ENCODE measurements around the gene BLOC1S6. TPM values are rescaled to one million over a fixed set of nuclear protein-coding genes. Genes with fewer than 3 reads are reported as not detected.

BLOC1S6 gene
- total and polyA plus RNA-seq, 2 of the 13 experiments (the other 11 are each of a cell fraction or from before 2014, with no cell fraction given) = 11.8 to 44.3 TPM

- no peak overlapping the region for H2AFZ ChIP-seq (ENCODE audit: low read length)
- WGBS (ENCODE audit: low lambda C conversion rate) = 94% methylated on average over 6 of the region's 6 CpGs
- CTCF ChIA-PET (ENCODE audit: low intra/inter-chr PET ratio, low total read pairs) = no interaction called here
These were observed 67.6 kb downstream of the BLOC1S6 start for GRCh38 chr15:45654749-45655148.

More at GRCh38 chr15:45654749-45655148, 67.6 kb downstream of the BLOC1S6 start:
- no TSS peak for BruUV-seq (replicated peaks)
- intact Hi-C loops (cut with micrococcal nuclease; ENCODE audit: unreplicated experiment) (no loop called here), in situ Hi-C loops (cut with HindIII; ENCODE audit: extremely low pct_ligation_motif_present, low pct_unique_long_range_greater_than_20kb) (no loop called here)
- no peak for ATAC-seq
- Histone ChIP-seq H4K20me1 (ENCODE audit: insufficient read depth, low read length) (no peaks in the 10 kb centered on the region), H3K4me1 (ENCODE audit: insufficient read depth, low read length) (peaks cover 11% of the 10 kb centered on the region), H3K9ac (ENCODE audit: insufficient read depth, low read depth, low read length) (no peak overlapping the region), H3K4me3 (replicated peaks in 1 of 3; ENCODE audit: insufficient read depth in 1 of 3, low read depth in 2 of 3, low read length in 3 of 3) (no peak overlapping the region), H3K79me2 (ENCODE audit: insufficient read depth, low read length) (no peaks in the 10 kb centered on the region), H3K27ac (ENCODE audit: extremely low read length, insufficient read depth, low read length) (no peak overlapping the region), H3K27me3 (ENCODE audit: control insufficient read depth in 1 of 2, insufficient read depth in 2 of 2, low read length in 2 of 2) (no peaks in the 10 kb centered on the region; a peak in 1 of 5 replicates), H3K36me3 (replicated peaks in 1 of 2; ENCODE audit: control insufficient read depth in 1 of 2, insufficient read depth in 2 of 2, low read length in 2 of 2) (no peaks in the 10 kb centered on the region), H3K4me2 (ENCODE audit: low read depth, low read length) (no peak overlapping the region), H3K9me3 (ENCODE audit: low read length) (no peaks in the 10 kb centered on the region)
- no peak for DNase-seq (ENCODE audit: low spot score)
- TF ChIP-seq ISL2 (CRISPR knock-in tag; IDR thresholded peaks at IDR 0.05) = no peak
- no peak for TF ChIP-seq ZNF329 (CRISPR knock-in tag; IDR thresholded peaks at IDR 0.05; ENCODE audit: low read depth)
- no peak for TF ChIP-seq MEIS1 (CRISPR knock-in tag; IDR thresholded peaks at IDR 0.05; ENCODE audit: borderline replicate concordance)
- TF ChIP-seq PAWR (CRISPR knock-in tag; IDR thresholded peaks at IDR 0.05; ENCODE audit: borderline replicate concordance) = no peak
- no peak for TF ChIP-seq ZNF350 (CRISPR knock-in tag; IDR thresholded peaks at IDR 0.05; ENCODE audit: borderline replicate concordance, low read depth)
- TF ChIP-seq BCL3 (CRISPR knock-in tag; IDR thresholded peaks at IDR 0.05) = no peak
- no peak for TF ChIP-seq CEBPG (CRISPR knock-in tag; IDR thresholded peaks at IDR 0.05)
- no peak for TF ChIP-seq ZNF326 (CRISPR knock-in tag; IDR thresholded peaks at IDR 0.05; ENCODE audit: borderline replicate concordance)
- TF ChIP-seq JARID2 (CRISPR knock-in tag; IDR thresholded peaks at IDR 0.05; ENCODE audit: insufficient replicate concordance) = no peak
- no peak for TF ChIP-seq ZNF768 (CRISPR knock-in tag; IDR thresholded peaks at IDR 0.05)
- no peak for TF ChIP-seq ETV5 (CRISPR knock-in tag; IDR thresholded peaks at IDR 0.05; ENCODE audit: borderline replicate concordance)
- TF ChIP-seq PAX8 (CRISPR knock-in tag; IDR thresholded peaks at IDR 0.05; ENCODE audit: borderline replicate concordance) = no peak
- TF ChIP-seq ZSCAN9 (CRISPR knock-in tag; IDR thresholded peaks at IDR 0.05; ENCODE audit: borderline replicate concordance) = no peak
- no peak for TF ChIP-seq ZNF780A (CRISPR knock-in tag; IDR thresholded peaks at IDR 0.05)
- no peak for TF ChIP-seq ZNF530 (CRISPR knock-in tag; IDR thresholded peaks at IDR 0.05; ENCODE audit: low read depth)
- no peak for TF ChIP-seq ZBTB42 (CRISPR knock-in tag; IDR thresholded peaks at IDR 0.05)
- TF ChIP-seq MTA1 (CRISPR knock-in tag; IDR thresholded peaks at IDR 0.05; ENCODE audit: borderline replicate concordance) = no peak
- TF ChIP-seq PHF5A (CRISPR knock-in tag; IDR thresholded peaks at IDR 0.05; ENCODE audit: low read depth, unreplicated experiment) = no peak
- no peak for TF ChIP-seq CEBPB (IDR thresholded peaks at IDR 0.05; ENCODE audit: borderline replicate concordance, low read depth, low read length)
- TF ChIP-seq HDAC2 (CRISPR knock-in tag; IDR thresholded peaks at IDR 0.05) = no peak
- POLR2A ChIA-PET = no interaction called here
- no peak for FAIRE-seq

All from HepG2 (cell line).